BLaER1 (cell line): Measurements from ENCODE around the gene SAMD4A.

Experiments used
- H3K27ac ChIP-seq: shearing (Covaris generic); formaldehyde crosslinking; 2 replicates; pipeline ENCODE4 v1.8.1; 2022
- H3K27me3 ChIP-seq: shearing (Covaris generic); formaldehyde crosslinking; 2 replicates; pipeline ENCODE4 v1.8.1; 2022
- H3K36me3 ChIP-seq: shearing (Covaris generic); formaldehyde crosslinking; 2 replicates; pipeline ENCODE4 v1.8.1; 2022
- H3K4me1 ChIP-seq: shearing (Covaris generic); formaldehyde crosslinking; 2 replicates; pipeline ENCODE4 v1.8.1; 2022
- H3K4me2 ChIP-seq: shearing (Covaris generic); formaldehyde crosslinking; 2 replicates; pipeline ENCODE4 v1.8.1; 2022
- H3K4me3 ChIP-seq: shearing (Covaris generic); formaldehyde crosslinking; 2 replicates; pipeline ENCODE4 v1.8.1; 2022
- H3K9ac ChIP-seq: shearing (Covaris generic); formaldehyde crosslinking; 2 replicates; pipeline ENCODE4 v1.8.1; 2022
- H3K9me3 ChIP-seq: shearing (Covaris generic); formaldehyde crosslinking; 2 replicates; pipeline ENCODE4 v1.8.1; 2022
- H4K20me1 ChIP-seq: shearing (Covaris generic); formaldehyde crosslinking; 2 replicates; pipeline ENCODE4 v1.8.1; 2022
- Cebpa-rat ChIP-seq: shearing (Covaris generic); IDR thresholded peaks from 2 replicates; pipeline ENCODE4 v1.8.1; 2022

The SAMD4A gene

DNA sequence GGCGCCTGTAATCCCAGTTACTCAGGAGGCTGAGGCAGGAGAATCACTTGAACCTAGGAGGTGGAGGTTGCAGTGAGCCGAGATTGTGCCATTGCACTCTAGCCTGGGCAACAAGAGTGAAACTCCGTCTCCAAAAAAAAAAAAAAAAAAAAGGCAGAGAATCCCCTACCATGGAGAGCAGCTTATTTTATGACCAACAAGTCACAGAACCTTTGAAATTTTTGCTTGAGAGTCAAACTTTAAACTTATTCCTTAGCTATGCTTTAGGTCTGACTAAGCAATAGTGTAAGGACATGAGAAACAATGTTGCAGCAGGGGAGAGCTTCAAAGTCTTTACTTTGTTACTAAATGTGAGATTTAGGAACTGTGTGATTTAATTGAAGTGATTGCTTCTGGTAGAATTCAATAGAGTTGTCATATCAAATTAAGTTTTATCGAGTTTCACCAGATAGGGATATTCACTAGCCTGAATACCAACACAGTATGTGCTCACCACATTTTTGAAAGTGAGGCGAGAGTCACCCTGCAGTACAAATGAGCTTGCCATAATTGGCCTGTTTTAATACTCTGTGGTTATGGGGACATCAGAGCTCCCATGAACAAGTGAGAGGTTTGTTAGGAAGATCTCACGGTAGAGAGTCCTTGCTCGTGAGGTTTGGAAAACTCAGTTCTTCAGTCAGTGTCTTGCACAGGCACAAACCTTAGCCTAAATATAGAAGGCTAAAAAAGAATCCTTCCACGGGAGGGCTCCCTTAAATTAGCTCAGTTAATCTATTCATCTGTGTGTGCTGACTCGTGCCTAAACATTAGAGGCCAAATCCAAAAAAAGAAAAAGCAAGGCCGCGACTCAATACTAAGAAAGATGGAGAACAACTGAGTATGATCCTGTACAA is 108.6 kb downstream of the SAMD4A start:
- H3K9ac ChIP-seq: no peak overlapping the region
- H3K4me2 ChIP-seq: peak overlapping the region; percentile 18; the same call in 1 of the 2 replicates
- H3K27ac ChIP-seq: no peak overlapping the region
- 0 out of 2 replicates have a peak, but pooled peaks cover 9% of the 10 kb centered on the region for H3K36me3 ChIP-seq
- no peak overlapping the region for H3K4me3 ChIP-seq
- TF ChIP-seq Cebpa-rat: no peak
- H3K27me3 ChIP-seq: no peaks in the 10 kb centered on the region
- peaks cover 17% of the 10 kb centered on the region for H3K4me1 ChIP-seq
- H4K20me1 ChIP-seq: peaks cover 68% of the 10 kb centered on the region
- no peaks in the 10 kb centered on the region for H3K9me3 ChIP-seq

GRCh38 chr14:54676812-54677708 is 110.1 kb downstream of the SAMD4A start:
- TF ChIP-seq Cebpa-rat: no peak
- peaks cover 16% of the 10 kb centered on the region for H3K4me1 ChIP-seq
- H3K27me3 ChIP-seq: no peaks in the 10 kb centered on the region
- no peaks in the 10 kb centered on the region for H3K9me3 ChIP-seq
- H3K4me3 ChIP-seq: no peak overlapping the region
- H3K9ac ChIP-seq: no peak overlapping the region
- peaks cover 1% of the 10 kb centered on the region; the same call in 1 of the 2 replicates for H3K36me3 ChIP-seq
- no peak overlapping the region for H3K27ac ChIP-seq
- H3K4me2 ChIP-seq: no peak overlapping the region
- H4K20me1 ChIP-seq: peaks cover 66% of the 10 kb centered on the region

DNA sequence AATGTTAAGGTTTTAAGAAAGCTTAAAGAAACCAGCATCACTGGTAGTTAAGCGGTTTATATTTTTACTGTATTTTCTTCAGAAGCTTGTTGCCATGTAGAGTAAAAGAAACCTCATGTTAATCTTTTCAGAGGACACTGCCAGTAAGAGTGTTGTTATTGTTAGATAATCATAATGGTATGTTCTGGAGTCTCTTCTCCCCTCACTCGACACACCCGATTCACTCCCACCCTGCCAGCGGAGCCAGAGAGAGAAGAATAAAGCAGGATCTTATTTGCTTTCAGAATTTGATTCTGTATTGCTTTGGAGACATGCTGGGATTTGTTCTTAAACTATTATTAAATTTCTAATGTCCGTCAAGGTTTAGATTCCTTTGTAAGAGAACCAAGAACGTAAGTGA is 113.7 kb downstream of the SAMD4A start:
- no peak overlapping the region for H3K4me3 ChIP-seq
- peaks cover 57% of the 10 kb centered on the region for H4K20me1 ChIP-seq
- no peak overlapping the region for H3K4me2 ChIP-seq
- no peak overlapping the region for H3K27ac ChIP-seq
- H3K4me1 ChIP-seq: peaks cover 21% of the 10 kb centered on the region
- peaks cover 7% of the 10 kb centered on the region for H3K9me3 ChIP-seq
- H3K9ac ChIP-seq: no peak overlapping the region
- TF ChIP-seq Cebpa-rat: no peak
- H3K36me3 ChIP-seq: peaks cover 18% of the 10 kb centered on the region; the same call in 1 of the 2 replicates
- no peaks in the 10 kb centered on the region for H3K27me3 ChIP-seq

DNA sequence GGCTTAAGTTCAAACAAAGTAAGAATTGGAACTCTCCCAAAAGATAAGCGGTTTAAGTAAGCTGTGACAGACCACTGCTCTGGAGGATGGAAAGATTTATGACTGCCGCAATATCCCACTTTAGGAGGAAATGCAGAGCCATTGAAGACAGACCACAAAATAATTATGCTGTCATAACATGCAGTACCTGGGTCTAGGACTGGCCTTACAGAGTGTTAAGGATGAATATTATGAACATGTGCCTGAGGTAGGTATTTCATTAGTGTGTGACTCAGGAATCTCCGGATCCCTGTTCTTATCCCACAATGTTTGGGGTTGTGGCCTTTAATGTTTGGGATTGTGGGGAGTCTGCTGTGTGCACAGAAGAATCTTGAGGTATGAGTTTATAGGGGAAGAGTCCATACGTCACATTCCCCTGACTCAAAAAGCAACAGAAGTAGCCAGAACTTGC is 114.9 kb downstream of the SAMD4A start:
- Histone ChIP-seq H3K36me3 (peaks cover 23% of the 10 kb centered on the region; the same call in 1 of the 2 replicates), H4K20me1 (peaks cover 49% of the 10 kb centered on the region), H3K27ac (no peak overlapping the region), H3K4me2 (no peak overlapping the region), H3K27me3 (no peaks in the 10 kb centered on the region), H3K4me3 (no peak overlapping the region), H3K9me3 (peaks cover 14% of the 10 kb centered on the region), H3K4me1 (peaks cover 18% of the 10 kb centered on the region), H3K9ac (no peak overlapping the region)
- TF ChIP-seq Cebpa-rat: no peak

DNA sequence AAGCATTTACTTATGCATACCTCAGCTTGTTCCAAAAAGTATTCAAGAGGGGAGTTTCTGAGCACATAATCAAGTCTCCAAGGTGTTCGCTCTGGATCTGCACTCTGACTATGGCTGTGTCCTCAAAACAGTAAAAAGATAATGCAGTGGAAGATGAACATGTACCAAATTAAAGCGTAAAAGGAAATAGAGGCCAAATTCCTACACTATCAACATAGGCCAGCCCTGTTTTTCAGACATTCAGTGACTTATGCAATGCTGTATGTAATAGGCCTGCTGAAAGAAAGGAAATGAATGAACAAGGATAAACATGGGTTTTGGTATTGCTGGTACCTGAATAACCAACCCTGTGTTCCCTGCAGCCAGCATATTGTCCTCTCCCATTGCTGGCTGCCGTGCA is 115.7 kb downstream of the SAMD4A start:
- Histone ChIP-seq H3K4me2 (no peak overlapping the region), H3K27me3 (no peaks in the 10 kb centered on the region), H3K36me3 (peaks cover 25% of the 10 kb centered on the region; the same call in 1 of the 2 replicates), H3K9ac (no peak overlapping the region), H3K9me3 (peaks cover 14% of the 10 kb centered on the region), H3K4me1 (peaks cover 18% of the 10 kb centered on the region), H4K20me1 (peaks cover 42% of the 10 kb centered on the region), H3K4me3 (no peak overlapping the region), H3K27ac (no peak overlapping the region)
- no peak for TF ChIP-seq Cebpa-rat

DNA sequence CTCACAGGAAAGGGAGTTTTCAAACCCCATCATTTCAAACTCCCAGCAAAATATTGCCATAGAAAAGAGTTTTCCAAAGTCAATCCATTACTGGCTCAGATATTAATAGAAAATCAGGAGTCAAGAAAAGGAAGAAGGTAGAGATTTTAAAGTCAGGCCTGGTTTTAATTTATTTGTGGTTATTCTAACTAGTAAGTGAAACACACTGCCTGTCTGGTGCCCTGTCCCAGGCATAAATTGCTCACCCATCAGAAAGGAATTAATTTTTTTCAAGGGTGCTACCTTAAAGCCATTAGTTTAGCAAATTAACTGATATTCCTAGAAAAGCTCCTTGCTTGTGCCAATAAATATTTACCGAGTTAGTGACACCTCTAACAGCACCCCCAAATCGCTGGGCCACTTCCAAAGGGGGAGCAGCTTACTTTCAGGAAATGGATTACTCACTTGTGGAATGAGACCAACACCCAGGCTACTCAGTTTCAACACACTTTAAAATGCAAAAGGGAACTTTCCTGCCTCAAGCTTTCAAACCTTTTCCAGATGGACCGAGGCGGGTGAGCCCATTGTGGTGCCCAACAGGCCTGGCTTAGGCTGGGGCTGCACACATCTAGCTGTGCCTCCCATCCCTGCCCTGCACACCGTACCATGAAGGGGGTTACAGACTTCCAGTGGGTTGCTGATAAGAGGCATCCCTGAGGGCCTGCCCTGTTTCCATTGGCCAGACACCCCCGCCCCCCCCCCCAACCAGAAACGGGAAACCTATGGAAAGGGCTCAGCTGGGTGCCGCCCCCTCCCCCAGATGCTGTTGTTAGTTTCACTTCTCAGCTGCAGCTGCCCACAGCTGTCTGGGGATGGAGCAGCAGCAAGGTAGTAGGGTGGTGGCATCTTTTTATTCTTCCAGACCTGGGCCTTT is 117.2 kb downstream of the SAMD4A start:
- no peak for TF ChIP-seq Cebpa-rat

GRCh38 chr14:54685286-54685845 is 118.4 kb downstream of the SAMD4A start:
- Histone ChIP-seq H3K27ac (no peak overlapping the region), H3K9me3 (peaks cover 14% of the 10 kb centered on the region), H3K4me1 (peaks cover 18% of the 10 kb centered on the region), H3K4me3 (no peak overlapping the region), H3K9ac (no peak overlapping the region), H3K27me3 (no peaks in the 10 kb centered on the region), H3K36me3 (peaks cover 37% of the 10 kb centered on the region; the same call in 1 of the 2 replicates), H3K4me2 (no peak overlapping the region), H4K20me1 (peaks cover 35% of the 10 kb centered on the region)
- TF ChIP-seq Cebpa-rat: no peak

More for the DNA sequence above, 117.2 kb downstream of the SAMD4A start:
- Histone ChIP-seq H3K4me2 (peak overlapping the region; percentile 58), H3K9me3 (peaks cover 14% of the 10 kb centered on the region), H3K36me3 (peaks cover 36% of the 10 kb centered on the region; the same call in 1 of the 2 replicates), H4K20me1 (peaks cover 39% of the 10 kb centered on the region), H3K4me3 (no peak overlapping the region), H3K9ac (no peak overlapping the region), H3K27me3 (no peaks in the 10 kb centered on the region), H3K27ac (no peak overlapping the region), H3K4me1 (peaks cover 18% of the 10 kb centered on the region)

DNA sequence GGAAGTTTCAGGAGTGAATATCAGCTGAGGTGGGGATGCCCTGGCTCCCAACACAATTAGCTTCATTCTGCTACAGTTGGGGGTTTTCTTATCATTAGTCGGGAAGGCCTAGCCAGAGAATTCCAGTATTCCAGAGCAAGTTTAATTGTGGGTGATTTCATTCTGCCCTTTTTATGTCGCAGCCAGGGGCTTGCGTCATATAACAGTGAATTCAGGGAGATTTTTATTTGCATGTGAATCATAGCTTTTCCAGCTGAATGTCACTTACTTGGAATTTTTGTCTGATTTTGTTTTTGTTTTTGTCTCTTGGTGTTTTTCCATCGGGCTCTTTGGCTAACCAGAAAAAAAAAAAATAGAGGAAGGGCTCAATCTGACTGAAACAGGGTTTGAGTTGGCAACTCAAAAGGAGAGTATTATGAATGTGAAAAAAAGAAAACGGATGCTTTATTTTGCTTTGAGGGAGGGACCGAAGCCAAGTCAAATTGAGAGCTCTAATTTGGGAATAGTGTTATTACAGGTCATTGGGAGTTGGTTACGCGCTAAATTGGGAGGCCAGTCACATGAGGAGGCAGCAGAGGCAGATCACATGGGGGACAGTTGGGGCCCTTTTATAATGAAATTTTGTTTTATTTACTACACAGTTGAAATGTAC is 119.4 kb downstream of the SAMD4A start:
- Histone ChIP-seq H3K4me1 (peaks cover 18% of the 10 kb centered on the region), H4K20me1 (peaks cover 38% of the 10 kb centered on the region), H3K27me3 (no peaks in the 10 kb centered on the region), H3K4me3 (no peak overlapping the region), H3K9ac (no peak overlapping the region), H3K36me3 (peaks cover 42% of the 10 kb centered on the region), H3K4me2 (no peak overlapping the region), H3K9me3 (peaks cover 14% of the 10 kb centered on the region), H3K27ac (no peak overlapping the region)
- TF ChIP-seq Cebpa-rat: no peak
